CD4-positive, alpha-beta T cell treated with Interleukin-12 subunit alpha and Interleukin-12 subunit beta, for 1 hour (primary cell): ENCODE results near the gene NOP56.

Experiments used
- DNase-seq: peaks from one replicate; pipeline ENCODE4 v3.0.0-alpha.2; 2020

Gene NOP56, protein sequence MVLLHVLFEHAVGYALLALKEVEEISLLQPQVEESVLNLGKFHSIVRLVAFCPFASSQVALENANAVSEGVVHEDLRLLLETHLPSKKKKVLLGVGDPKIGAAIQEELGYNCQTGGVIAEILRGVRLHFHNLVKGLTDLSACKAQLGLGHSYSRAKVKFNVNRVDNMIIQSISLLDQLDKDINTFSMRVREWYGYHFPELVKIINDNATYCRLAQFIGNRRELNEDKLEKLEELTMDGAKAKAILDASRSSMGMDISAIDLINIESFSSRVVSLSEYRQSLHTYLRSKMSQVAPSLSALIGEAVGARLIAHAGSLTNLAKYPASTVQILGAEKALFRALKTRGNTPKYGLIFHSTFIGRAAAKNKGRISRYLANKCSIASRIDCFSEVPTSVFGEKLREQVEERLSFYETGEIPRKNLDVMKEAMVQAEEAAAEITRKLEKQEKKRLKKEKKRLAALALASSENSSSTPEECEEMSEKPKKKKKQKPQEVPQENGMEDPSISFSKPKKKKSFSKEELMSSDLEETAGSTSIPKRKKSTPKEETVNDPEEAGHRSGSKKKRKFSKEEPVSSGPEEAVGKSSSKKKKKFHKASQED

DNA sequence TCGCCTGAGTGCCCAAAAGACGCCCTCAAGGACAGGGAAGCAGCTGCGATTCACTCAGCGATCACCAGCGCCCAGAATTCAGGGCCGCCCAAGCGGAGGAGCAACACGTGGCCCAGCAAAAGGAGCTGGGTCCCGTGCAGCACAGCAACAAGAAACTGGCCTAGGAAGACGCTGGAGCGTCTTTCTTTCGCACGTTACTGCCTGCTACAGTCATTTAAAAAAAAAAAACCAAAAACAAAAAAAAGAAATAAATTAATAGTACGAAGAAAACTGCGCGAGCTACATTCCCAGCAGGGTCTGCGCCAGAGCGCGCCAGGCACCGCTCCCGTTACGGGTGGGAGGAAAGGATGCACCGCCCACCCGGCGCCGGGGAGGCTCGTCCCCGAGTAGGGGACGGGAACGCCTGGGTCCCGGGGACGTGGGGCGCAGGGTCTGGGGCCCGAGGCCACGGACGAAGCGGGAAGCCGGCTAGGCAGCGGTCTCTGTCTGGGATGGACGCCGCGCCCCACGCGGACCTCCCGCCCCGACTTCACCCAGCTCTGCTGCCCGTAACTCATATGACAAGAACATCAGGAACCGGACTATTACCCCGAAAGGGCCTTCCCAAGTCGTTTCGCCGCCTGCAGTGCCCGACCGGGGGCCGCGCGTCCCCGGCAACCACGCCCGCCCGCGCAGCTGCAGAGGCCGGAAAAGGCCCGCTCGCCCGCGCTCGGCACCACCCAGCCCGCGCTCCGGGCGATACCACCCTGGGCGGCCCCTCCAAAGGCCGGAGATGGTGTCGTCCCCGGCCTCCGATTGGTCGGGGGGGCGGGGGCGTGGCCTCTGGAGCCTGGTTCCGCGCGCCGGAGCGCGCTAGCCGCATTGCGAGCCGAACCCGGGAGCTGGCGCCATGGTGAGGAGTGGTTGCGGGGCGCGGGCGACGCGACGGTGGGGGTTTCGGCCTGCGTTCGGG, at the start of gene NOP56:
NOP56 (plus strand) TSS at position 861 of the 952 bp plus-strand sequence; CDS start at position 890, 29 bp downstream.
- DNase-seq = peak; percentile 95

GRCh38 chr20:2602746-2603145, 49.7 kb upstream of the NOP56 start:
- DNase-seq = no peak

DNA sequence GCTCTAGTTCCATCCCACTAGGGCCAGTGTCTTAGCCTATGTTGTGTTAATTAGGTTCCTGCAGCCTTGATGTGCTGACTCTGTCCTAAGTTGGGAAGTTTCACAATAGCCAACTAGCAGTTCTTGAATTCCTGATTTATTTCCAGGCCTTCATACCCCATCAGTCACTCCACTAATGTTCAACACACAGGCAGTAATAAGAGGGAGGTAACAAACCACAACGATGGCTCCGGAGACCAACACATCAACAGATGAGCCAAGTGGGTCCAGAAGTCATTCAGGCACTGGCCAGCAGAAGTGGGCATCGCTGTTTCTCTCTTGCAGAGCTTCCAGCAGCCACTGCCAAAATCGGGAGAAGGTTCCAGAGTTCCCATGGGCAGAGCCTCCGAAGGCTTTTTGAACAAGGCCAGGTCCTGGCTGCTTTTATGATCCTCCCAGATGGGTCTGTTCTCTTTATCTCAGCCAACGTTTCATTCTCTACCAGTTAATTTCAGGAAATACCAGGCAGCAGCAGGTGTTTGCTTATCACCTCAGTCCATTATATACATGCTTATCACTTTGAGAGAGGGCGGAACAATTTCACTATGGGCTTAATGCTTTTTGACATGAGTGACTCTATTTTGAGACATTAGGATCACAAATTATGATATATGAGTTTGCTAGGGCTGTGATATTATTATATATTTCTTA, 48.5 kb upstream of the NOP56 start:
- no peak for DNase-seq

DNA sequence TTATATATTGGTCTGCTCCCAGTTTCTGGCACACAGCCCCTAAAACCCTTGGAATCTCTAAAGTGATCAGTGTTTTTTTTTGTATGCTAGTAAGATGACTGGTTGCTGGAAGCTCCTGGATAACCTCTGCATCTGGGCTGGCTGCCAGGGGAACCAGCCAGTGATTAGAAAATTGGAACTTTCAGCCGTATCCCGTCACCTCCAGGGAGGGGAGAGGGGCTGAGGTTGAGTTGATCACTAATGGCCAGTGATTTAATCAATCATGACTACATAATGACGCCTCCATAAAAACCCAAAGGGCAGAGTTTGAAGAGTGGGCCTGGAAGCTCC, 48.0 kb upstream of the NOP56 start:
- DNase-seq = no peak

- no peak for DNase-seq
Observed at GRCh38 chr20:2606507-2607006, 45.9 kb upstream of the NOP56 start.

GRCh38 chr20:2610326-2610725, 42.1 kb upstream of the NOP56 start:
- DNase-seq = no peak

- no peak for DNase-seq
Observed at GRCh38 chr20:2610941-2611720, 41.3 kb upstream of the NOP56 start.

DNA sequence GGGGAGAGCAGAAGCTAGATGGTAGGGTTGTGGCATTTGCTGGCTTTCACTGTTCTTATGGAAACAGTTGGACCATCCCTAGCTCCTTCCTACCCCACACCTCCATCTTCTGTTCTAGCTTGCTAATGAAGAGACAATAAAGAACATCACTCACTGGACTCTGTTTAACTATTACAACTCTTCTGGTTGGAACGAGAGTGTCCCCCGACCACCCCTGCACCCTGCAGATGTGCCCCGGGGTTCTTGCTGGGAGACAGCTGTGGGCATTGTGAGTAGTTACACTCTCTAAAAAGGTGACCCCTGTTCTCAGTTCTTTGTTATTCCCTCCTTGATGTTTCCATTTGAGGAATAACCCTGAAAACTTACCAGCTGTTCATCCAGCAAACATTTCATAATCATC, 40.4 kb upstream of the NOP56 start:
- no peak for DNase-seq

DNA sequence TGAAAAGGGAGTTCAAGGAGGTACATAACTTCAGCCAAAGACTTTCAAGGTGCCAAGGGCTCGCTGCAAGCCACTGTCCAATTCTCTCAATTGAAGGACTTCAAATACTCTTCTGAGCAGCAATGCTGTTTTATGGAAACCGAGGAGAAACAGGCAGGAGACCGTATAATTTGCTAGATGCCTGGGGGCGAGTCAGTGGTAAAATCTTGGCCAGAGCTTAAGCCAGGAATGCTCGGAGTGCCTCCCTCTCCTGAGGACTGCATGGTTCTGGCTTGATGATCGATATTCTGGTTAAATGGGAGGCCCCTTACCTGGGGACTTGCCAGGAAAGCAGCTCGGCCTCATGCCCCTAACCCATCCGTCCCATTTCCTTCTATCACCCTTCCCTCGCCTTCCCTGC, 35.8 kb upstream of the NOP56 start:
- DNase-seq = no peak

DNA sequence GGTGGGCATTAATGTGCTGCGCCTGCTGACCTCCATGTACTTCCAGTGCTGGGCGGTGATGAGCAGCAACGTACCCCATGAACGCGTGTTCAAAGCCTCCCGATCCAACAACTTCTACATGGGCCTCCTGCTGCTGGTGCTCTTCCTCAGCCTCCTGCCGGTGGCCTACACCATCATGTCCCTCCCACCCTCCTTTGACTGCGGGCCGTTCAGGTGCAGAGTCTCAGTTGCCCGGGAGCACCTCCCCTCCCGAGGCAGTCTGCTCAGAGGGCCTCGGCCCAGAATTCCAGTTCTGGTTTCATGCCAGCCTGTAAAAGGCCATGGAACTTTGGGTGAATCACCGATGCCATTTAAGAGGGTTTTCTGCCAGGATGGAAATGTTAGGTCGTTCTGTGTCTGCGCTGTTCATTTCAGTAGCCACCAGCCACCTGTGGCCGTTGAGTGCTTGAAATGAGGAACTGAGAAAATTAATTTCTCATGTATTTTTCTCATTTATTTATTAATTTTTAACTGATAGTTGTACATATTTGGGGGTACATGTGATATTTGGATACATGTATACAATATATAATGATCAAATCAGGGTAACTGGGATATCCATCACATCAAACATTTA, 35.2 kb upstream of the NOP56 start:
- DNase-seq = no peak

GRCh38 chr20:2618815-2619214, 33.6 kb upstream of the NOP56 start:
- DNase-seq = no peak

DNA sequence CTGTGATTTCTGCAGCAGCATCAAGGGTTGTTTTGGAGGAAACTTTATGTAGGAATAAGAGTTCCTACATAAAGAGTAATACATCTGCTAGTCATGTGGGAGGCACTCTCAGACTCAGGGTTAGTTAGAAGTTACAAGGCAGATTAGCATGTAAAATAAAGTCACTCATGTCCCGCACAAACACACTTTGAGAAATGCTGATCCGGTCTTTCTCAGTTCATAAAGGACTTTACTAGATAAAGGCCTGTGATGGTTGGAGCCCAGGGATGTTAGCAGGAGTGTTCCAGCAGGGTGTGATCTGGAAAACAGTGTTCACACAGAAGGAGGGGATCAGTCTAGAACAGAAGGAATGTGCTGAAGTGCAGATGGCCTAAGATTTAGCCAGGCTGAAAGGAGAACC, 33.1 kb upstream of the NOP56 start:
- no peak for DNase-seq

GRCh38 chr20:2619961-2620595, 32.4 kb upstream of the NOP56 start:
- no peak for DNase-seq

DNA sequence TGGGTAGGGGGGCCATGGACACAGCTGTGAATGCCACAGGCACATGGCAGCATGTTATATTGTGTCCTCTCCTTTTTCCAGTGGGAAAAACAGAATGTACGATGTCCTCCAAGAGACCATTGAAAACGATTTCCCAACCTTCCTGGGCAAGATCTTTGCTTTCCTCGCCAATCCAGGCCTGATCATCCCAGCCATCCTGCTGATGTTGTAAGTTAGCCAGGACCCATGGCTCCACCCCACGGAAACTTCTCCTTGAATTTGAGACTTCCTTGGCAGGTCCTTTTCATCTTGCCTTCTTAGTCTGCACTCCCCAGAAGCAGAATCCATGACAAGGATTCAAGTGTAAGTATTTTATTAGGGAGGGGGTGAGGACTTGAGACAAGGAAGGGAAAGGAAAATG, 28.2 kb upstream of the NOP56 start:
- no peak for DNase-seq

- DNase-seq = no peak
Observed at GRCh38 chr20:2625062-2625461, 27.4 kb upstream of the NOP56 start.

- DNase-seq = no peak
Observed at GRCh38 chr20:2626853-2627541, 25.4 kb upstream of the NOP56 start.

GRCh38 chr20:2631228-2631627, 21.2 kb upstream of the NOP56 start:
- DNase-seq = no peak

GRCh38 chr20:2633381-2633780, 19.1 kb upstream of the NOP56 start:
- DNase-seq = no peak

DNA sequence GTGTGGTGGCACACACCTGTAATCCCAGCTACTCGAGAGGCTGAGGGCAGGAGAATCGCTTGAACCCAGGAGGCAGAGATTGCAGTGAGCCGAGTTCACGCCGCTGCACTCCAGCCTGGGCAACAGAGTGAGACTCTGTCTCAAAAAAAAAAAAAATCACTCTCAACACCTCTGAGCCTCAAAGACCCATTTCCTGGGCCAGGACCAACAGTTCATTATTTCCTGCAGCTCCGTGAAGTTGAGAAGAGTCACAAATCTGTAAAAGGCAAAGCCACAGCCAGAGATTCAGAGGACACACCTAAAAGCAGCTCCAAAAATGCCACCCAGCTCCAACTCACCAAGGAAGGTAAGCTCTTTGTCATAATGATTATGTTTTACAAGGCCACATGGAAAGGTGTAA, 15.2 kb upstream of the NOP56 start:
- peak; percentile 15 for DNase-seq

- no peak for DNase-seq
Observed at GRCh38 chr20:2640260-2640659, 12.2 kb upstream of the NOP56 start.
